HG03378 (cell line): ENCODE results near the gene PCIF1.
A peak's percentile ranks its signal among the peaks of the same experiment; 100 is the strongest.

Experiments
- ATAC-seq: cut with Tn5 transposase; IDR thresholded peaks from one replicate; pipeline ENCODE4 v1.9.1; 2021; ENCODE audit warnings: mild to moderate bottlenecking, moderate library complexity; ENCODE audit not compliant: unreplicated experiment

The PCIF1 gene

DNA sequence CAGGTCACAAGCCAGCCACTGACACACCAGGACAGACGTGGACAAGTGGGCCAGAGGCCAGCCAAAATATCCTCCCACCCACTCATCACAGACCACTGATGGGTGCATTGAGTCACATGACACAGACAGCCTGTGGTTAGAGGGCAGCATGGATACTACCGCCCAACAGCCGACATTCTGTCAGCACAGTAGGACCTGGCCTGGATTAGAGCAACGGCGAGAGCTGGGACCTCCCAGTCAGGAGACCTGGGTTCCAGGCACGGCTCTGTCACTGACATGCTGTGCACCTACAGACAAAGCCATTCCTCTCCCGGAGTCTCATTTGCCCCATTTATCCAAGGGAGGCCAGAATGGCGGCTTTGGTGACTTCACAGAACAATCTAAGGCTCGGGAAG is 29.5 kb downstream of the PCIF1 start:
- ATAC-seq, result no peak

DNA sequence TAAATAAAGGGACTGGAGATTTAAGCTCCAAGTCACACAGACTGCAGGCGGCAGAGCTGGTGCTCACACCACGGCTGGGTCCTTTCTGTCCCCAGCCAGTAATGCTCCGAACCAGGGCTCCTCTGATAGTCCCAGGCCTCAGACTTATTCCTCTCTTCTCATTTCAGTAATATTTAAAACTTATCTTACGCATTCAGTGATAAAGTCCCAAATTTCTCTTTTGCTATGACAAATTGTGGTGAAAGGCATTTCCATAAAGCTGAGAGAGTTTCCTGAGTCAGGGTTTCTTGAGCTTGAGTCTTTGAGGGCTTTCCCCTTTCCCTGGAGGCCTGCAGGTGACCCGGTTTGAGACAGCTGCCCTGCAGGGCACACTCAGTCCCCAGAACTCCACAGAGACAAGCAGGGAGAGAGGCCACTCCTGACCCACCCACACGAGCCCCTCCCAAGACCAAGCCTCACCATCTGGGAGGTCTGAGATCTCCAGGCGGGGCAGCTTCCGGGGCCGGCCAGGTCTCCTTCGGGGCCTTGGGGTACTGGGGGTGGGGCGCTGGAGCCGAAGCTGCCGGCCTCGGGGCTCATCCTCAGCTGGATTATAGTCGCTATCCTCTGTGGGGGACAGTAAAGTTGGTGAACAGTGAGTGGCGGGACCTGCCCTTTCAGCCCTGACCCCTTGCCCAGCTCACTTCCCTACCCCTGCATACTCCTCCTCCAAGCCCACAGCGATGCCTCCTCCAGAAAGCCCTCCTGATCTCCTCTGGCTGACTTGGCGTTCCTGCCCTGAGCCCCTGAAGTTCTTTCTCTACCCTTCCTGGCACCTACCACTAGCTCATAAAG is 30.9 kb downstream of the PCIF1 start:
- no peak for ATAC-seq

DNA sequence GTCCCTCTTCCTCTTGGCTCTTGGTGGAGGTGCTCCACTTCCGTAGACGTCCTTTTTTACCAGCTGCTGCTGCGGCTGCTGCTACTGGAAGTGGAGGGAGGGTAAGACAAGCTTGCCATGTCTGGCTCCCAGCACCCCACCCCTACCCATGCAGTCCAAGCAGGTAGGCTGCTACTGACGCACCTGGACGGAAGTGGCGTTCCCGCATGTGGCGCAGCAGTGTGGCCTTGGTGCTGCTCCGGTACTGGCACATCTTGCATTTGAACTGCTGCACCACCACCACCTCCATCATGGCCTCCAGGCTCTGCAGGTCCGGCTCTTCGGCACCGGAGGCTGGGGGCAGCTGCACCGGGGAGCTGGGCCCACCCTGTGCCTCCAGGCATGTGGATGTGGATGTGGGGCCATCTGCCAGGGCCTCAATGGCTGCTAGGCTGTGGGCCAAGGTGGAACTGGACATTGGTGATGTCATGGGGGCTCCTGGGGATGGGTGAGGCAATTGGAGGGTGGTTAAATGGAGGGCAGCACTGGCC is 33.1 kb downstream of the PCIF1 start:
- ATAC-seq, result no peak

DNA sequence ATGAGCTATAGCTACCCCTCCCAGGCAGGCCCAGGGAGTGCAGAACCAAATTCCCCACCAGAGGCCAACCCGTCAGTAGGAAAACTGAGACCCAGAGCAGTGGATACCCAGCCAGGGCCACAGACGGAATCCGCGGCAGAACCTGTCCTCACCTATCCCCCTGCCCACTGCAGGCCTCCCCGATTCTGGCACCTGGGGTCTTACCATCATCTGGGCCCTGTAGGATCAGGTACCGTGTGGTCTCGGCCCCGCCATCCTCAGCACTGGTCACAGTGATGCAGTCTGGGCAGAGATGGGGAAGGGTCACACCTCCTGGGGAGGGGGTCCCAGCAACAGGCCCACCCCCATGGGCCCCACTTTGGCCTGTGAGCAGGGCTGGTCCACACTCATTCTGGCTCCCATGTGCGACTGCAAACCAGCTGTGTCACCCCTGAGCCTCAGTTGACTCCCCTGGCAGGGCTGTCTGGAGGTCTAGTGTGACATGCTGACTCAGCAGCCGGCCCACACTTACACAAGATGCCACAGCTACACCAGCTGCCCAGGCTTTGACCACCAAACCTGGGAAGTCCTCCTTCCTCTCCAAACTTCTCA is 33.7 kb downstream of the PCIF1 start:
- ATAC-seq, result no peak

DNA sequence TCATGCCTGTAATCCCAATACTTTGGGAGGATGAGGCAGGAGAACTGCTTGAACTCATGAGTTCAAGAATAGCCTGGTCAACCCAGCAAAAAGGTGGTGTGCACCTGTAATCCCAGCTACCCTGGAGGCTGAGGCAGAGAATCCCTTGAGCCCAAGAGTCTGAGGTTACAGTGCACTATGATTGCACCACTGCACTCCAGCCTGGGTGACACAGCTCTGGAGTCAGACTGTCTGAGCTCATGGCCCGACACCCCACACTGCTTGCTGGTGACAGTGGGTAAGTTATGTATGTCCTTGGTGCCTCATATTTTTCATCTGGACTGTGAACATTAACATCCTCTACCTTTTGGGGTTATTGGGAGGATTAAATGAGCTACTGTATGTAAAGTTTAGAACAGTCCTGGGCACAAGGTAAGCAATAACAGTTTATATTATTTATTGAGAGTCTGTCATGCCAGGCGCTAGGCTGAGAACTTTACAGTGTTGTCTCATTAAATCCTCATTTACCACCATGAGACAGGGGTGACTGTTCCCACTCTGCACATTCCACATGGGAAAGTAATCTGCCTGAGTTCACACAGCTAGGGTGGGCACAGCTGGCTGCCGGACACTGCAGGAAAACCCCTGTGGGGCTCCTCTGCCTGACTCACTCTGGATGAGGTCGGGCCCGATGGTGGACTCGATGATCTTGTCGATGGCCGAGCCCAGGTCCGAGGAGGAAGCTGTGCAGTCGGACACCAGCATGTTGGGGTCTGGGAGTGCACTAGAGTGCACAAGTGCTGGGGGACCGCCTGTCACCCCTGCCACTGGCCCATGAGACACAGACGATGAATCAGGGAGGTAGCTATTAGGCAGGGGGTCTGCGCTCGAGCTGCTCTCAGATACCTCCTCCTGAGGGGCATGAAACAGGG is 34.6 kb downstream of the PCIF1 start:
- no peak for ATAC-seq

DNA sequence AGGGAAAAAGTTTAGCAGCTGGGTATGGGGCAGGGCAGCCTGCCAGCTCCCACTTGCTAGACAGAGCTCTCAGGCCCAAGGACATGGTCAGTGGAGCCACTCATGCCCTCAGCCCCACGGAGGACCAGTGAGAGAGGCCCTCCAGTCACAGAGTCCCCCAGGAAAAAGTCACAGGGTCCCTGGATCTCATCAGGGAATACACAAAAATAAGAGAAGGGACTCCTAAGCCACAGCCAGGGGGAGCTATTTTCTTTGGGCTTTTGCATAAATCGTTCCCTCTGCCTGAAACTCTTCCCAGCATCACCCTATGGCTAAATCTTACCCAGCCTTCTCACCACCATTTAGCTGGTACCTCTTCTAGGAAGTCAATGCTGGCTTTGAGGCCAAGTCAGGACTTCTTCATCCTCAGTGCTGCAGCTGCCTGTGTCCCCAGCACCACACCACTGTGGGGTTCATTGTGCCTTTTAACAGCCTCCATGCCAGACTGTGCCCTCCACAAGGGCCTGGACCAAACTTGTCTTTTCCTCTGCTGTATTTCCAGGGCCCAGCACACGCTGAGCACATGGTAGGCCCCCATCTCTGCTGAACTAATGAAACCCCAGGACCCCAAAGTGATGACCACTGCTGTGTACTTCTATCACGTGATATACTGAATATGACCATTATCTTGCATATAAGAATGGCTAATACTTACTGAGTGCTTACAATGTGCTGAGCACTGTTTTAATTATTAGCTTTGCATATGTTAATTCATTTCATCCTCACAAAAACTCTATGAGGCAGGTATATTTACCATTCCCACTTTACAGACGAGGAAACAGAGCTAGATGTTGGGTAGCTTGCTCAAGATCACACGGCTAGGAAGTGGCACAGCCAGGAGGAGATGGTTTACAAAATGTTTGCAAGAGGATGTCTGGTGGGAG is 35.5 kb downstream of the PCIF1 start:
- no peak for ATAC-seq

DNA sequence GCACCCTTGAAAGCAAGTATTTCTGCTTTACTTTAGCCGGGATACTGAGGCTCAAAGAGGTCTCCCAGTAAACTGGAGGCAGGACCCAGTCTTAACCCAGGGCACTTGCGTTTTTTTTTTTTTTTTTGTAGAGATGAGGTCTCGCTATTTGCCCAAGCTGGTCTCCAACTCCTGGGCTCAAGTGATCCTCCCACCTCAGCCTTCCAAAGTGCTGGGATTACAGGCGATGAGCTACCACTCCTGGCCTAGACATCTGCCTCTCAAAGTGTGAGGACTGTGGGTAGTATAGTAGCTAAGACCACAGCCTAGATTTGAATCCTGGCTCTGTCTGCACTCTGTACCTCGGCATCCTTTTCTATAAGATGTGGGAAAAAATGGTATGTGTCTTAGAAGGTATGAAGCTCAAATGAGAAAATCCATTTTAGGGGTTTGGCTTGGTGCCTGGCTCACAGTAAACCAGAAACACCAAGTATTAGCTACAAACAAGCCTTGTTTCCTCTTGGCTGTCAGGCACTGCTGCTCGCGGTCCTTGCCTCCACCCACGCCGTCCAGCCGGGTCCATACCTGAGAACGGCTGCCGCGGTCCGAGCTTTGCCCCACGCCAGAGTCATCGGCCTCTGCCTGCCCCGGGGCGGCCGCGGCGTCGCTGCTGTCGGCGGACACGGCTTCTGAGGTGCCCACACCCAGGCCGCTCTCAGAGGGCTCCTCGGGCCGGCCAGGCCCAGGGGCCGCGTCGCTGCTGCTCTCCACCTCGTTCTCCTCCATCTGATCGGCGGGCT is 36.4 kb downstream of the PCIF1 start:
- ATAC-seq, result no peak

DNA sequence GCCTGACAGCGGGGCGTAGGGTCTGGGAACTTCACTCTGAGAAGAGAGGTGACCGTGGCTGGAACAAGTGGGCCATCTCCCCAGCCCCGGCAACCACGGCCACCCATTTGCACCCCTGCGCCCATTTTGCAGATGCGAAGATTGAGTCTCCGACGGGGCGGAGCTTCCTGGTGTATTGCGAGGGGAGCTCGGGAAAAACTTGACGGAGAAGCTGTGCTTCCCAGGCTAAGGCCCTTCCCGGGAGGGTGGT is 36.9 kb downstream of the PCIF1 start:
- ATAC-seq, result peak; percentile 17

DNA sequence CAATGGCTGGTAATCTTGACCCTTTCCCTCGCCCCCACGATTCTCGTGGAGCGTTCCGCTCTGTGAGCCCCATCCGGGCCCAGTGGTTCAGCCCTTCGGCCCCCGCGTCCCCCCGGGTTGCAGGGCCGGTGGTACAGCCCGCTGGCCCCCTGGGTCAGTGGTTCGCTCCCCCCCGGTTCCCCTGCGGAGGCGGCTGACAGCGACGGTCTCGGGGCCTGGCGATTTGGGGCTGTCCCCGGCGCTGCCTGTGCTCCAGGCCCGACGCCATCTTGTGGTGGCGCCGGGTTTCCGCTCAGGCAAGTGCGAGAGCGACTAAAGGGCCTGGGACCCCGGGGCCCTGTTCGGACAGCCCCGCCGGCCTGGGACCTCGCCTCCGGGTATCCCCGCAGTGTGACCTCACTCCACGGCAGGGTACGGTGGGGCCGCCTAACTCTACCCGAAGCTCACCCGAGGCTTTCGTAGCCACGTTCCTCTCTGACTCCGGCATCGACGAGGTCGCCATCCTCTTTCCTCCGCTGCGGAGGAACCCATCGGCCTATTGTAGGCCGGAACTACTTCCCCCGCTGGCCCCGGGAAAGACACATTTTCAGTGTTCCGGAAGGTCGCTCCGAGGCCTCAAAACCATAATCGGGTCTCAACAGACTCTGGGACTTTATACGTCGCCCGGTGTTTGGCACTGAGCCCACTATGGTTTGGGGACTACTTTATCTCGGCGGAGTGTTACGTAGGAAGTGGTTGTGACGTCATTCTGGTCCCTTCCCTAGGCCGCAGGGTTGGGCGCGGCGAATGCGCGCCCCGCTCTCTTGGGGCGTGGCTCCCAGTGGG is 37.4 kb downstream of the PCIF1 start, which contains the start of gene ZNF335:
TSS of gene ZNF335 (minus strand) at position 529 of the 825 bp plus-strand sequence. CDS start 793 bp downstream, outside the sequence.
- ATAC-seq, result peak; percentile 57

DNA sequence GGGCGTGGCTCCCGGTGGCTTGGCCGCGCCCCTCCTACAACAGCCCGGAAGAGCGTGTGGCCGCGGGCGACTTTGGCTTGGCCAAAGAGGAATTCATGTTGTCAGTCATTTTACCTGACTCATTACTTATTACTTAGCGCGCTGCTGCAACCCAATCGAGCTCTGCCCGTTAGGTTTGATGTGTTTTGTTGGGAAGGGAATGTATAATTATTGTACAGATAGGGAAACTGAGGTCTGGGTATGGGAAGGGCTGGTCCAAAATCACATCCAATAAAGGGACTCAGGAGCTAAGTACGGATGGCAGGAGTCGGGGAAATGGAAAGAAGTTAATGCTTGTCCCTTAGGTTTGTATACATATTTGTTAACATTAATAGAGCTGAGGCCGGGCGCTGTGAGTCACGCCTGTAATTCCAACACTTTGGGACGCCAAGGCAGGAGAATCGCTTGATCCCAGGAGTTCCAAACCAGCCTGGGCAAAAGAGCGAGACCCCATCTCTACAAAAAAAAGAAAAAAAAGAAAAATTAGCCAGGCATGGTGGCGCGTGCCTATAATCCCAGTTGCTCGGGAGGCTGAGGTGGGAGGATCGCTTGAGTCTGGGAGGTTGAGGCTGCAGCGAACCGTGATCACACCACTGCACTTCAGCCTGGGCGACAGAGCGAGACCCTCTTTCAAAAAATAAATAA is 38.2 kb downstream of the PCIF1 start:
- ATAC-seq, result no peak

DNA sequence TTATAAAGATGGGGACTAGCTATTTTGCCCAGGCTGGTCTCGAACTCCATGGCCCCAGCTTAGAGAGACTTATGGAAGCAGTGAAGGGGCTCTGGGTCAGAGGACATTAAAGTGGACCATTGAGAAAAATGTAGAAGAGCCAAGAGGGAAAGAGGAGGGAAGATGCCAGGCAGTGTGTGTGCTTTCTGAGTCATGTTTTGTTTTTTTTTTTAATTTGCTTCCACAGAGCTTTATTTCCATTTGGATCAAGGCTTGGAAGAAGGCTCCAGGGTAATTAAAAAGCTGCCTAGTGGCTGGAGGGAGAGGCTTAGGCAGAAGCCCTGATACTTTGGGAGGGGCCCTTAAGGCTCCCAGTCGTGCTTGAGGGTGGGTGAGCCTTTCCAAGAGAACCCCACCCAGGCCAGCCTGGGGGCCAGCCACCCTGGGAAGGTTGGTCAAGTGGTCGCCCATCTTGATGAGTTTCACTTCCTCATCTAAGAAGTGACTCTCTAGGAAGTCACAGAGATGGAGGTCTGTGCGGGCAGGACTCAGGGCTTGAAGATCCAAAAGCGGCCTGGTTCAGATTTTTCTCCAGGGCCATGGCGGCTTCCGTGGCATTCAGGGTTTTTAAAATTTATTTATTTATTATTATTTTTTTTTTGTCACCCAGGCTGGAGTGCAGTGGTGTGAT is 40.5 kb downstream of the PCIF1 start:
- ATAC-seq, result no peak

DNA sequence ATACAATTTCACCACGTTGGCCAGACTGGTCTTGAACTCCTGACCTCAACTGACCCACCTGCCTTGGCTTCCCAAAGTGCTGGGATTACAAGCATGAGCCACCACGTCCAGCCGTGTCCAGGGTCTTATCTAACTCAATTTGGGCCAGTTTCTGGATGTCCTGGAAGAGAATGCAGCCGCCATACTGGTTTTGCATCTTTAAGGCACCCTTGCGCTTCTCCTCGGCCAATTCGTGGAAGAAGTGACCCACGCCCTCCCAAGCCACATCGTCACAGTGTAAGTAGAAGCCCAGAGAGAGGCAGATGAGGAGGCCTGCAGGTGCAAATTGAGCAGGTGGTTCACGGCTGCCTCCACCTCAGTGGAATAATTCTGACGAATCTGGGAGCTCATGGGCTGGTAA is 41.2 kb downstream of the PCIF1 start:
- no peak for ATAC-seq

DNA sequence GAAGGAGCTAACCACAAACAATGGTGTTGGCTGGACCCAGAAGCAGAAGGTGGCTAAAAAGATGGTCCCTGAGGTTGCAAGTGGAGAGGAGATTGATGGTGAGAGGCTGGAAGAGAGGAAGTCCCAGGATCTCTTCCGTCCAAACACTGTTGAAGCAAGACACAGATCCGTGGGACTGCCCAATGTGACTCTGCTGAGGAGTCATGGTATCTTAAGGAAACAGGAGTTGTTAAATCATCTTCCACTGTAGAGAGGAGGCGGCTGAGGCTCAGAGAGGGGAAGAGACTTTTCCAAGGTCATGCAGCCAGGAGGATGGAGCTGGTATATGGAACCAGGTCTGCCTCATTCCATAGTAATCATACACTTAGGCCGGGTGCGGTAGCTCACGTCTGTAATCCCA is 41.6 kb downstream of the PCIF1 start:
- no peak for ATAC-seq

DNA sequence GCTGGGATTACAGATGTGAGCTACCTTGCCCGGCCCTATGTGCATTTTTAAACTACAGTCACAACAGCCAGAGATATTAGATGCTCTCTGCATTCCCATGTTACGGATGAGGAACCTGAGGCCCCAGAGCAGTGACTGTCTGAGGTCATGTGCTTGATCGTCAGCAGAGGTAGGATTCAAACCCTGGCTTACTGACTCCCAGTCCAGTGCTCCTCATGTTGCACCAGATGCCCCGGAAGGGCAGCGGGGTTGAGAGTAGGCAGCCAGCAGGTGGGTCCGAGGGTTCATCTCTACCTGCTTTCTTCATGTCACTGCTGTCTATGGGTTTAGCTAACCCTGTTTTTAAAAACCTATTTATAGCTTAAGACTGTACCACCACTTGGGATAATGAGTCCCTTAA is 46.8 kb downstream of the PCIF1 start:
- ATAC-seq, result no peak

DNA sequence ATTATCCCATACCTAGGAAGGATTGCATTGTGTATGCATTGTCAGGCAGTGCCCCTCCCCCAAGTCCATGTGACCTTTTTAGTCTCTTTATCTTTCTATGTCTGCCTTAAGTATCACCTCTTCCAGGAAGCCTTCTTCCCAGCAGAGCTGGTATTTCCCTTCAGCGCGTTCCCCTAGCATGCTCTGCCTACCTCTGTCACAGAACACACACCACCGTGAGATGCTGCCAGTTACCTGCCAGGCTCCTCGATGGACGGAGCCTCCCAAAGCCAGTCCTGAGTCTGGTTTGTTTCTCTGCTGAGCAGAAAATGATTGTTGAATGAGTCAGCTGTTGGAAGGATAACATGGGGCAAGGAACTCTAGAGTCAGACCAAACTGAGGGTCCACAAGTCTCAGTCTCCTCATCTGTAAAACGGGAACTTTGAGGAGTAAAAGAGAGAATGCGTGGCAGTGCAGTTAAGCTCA is 48.8 kb downstream of the PCIF1 start:
- ATAC-seq, result no peak

DNA sequence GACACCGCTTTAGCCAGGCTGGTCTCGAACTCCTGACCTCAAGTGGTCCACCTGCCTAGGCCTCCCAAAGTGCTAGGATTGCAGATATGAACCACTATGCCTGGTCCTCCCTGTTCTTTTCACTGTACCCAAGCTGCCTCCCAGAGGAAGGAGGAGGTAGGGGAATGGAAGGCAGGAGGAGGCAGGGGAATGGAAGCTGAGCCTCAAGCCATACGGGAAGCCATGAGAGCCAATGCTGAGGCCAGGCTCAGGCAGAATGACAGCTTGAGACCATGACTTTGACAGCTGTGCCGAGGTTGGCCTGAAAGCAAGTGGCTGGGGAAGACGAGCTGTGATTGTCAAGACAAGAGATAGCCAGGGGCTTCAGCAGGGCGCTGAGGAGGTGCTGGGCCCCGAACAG is 51.1 kb downstream of the PCIF1 start:
- no peak for ATAC-seq

DNA sequence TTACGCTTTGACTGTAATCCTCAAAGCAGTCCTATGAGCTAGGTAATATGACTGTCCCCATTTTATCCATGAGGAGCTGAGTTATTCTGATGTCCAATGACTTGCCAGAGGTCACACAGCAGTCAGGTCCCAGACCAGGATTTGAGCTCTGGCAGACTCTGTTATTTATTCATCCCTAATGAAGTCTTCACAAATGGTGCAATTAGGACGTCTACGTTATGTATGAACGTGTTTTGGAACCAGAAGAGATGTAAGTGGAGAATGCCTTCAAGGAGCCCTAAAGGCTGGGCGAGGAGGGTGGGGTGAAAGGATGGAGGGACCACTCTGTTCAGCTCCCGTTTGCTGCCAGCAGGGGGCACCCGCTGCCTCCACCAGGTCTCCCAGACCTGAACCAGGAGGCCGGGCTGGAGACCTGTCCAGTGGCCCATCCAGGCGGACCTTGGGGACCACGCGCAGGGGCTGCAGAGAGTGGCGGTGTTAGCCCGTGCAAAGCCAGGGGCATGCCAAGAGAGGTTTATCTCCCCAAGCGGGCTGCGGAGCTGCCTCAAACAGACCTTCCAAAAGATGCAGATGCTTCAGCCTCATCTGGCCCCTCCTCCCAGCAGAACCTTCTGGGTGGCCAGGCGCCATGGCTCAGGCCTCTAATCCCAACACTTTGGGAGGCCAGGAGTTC is 52.8 kb downstream of the PCIF1 start:
- no peak for ATAC-seq
